Measurements from ENCODE around the gene CLECL1. TPM values are rescaled to one million over a fixed set of nuclear protein-coding genes. Genes with fewer than 3 reads are reported as not detected.
"Not testable (repeated sequence)": the region's sequence is repeated elsewhere in the genome, so short reads cannot be mapped to it uniquely, and the experiment has no call there.

CLECL1 gene
- total and polyA plus RNA-seq, 4 donors: 0.17 to 0.42 (median 0.35) TPM

DNA sequence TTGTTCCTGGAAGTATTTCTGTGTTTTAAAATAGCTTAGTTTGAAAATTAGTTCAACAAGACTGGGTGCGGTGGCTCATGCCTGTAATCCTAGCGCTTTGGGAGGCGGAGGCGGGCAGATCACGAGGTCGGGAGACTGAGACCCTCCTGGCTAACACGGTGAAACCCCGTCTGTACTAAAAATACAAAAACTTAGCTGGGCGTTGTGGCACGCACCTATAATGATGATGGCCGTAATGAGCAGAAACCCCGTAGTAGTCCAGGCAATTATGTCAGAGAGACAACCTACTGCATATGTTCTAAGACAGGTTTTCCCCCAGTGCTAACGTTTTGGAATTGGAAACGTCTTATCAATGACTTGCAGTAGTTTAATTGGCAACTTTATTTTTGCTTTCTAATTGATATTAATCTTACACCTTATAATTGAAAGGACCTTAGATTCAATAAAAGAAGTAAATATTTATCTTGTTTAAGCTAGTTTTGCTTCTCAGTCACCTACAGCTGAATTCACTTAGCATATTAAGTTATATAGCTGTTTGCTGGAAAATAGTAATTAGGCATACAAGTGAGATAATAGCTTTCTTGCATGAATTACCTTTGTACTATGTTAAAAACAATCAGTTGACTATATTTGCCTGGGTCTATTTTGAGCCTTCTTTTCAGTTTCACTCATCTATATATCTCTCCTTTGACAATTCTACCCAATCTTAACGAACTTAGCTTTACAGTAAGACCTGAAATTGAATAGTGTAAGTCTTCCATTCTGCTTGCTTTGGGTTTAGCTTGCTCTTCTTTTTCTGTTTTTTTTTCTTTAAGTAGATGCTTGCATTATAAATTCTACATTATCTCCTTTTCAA lies 15.6 kb downstream of the CLECL1 start:
- Histone ChIP-seq H3K36me3 (ENCODE audit: control insufficient read depth in 4 of 4, insufficient read depth in 3 of 4, low read depth in 1 of 4, low read length in 3 of 4) (no peaks in the 10 kb centered on the region), H3K9ac (ENCODE audit: low read depth in 1 of 2, low read length in 2 of 2) (no peak overlapping the region), H3K9me3 (ENCODE audit: control insufficient read depth in 4 of 4, low read length in 3 of 4) (no peaks in the 10 kb centered on the region), H3K27me3 (ENCODE audit: control insufficient read depth in 4 of 4, insufficient read depth in 4 of 4, low read length in 3 of 4) (peaks cover 0 to 3% (median under 1%) of the 10 kb centered on the region in 4 donors), H3K4me3 (ENCODE audit: low read depth in 1 of 3, low read length in 3 of 3) (no peak overlapping the region), H3K4me1 (ENCODE audit: control insufficient read depth in 4 of 4, insufficient read depth in 4 of 4, low read length in 3 of 4) (no peaks in the 10 kb centered on the region), H3K27ac (ENCODE audit: low read depth in 1 of 2, low read length in 2 of 2) (no peak overlapping the region)
- TF ChIP-seq, protein P1, sequence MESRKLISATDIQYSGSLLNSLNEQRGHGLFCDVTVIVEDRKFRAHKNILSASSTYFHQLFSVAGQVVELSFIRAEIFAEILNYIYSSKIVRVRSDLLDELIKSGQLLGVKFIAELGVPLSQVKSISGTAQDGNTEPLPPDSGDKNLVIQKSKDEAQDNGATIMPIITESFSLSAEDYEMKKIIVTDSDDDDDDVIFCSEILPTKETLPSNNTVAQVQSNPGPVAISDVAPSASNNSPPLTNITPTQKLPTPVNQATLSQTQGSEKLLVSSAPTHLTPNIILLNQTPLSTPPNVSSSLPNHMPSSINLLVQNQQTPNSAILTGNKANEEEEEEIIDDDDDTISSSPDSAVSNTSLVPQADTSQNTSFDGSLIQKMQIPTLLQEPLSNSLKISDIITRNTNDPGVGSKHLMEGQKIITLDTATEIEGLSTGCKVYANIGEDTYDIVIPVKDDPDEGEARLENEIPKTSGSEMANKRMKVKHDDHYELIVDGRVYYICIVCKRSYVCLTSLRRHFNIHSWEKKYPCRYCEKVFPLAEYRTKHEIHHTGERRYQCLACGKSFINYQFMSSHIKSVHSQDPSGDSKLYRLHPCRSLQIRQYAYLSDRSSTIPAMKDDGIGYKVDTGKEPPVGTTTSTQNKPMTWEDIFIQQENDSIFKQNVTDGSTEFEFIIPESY (IDR thresholded peaks at IDR 0.05): no peak
- TF ChIP-seq YY1 (IDR thresholded peaks at IDR 0.05) (no peak), GABPA (IDR thresholded peaks at IDR 0.05 in 1 of 2, conservative IDR thresholded peaks at IDR 0.05 in 1 of 2) (no peak), NR2F2 (IDR thresholded peaks at IDR 0.05) (no peak), TAF1 (conservative IDR thresholded peaks at IDR 0.05) (no peak), RXRA (IDR thresholded peaks at IDR 0.05) (no peak), RAD21 (IDR thresholded peaks at IDR 0.05) (no peak), HNF4G (IDR thresholded peaks at IDR 0.05) (no peak), JUND (IDR thresholded peaks at IDR 0.05) (no peak), FOXA1 (IDR thresholded peaks at IDR 0.05) (no peak), FOXA2 (IDR thresholded peaks at IDR 0.05) (no peak), SP1 (IDR thresholded peaks at IDR 0.05) (no peak), HNF4A (conservative IDR thresholded peaks at IDR 0.05) (no peak)
- TF ChIP-seq, protein P2, sequence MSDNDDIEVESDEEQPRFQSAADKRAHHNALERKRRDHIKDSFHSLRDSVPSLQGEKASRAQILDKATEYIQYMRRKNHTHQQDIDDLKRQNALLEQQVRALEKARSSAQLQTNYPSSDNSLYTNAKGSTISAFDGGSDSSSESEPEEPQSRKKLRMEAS (IDR thresholded peaks at IDR 0.05): no peak
- TF ChIP-seq, protein P3, sequence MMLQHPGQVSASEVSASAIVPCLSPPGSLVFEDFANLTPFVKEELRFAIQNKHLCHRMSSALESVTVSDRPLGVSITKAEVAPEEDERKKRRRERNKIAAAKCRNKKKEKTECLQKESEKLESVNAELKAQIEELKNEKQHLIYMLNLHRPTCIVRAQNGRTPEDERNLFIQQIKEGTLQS (IDR thresholded peaks at IDR 0.05): no peak
- TF ChIP-seq, protein P4, sequence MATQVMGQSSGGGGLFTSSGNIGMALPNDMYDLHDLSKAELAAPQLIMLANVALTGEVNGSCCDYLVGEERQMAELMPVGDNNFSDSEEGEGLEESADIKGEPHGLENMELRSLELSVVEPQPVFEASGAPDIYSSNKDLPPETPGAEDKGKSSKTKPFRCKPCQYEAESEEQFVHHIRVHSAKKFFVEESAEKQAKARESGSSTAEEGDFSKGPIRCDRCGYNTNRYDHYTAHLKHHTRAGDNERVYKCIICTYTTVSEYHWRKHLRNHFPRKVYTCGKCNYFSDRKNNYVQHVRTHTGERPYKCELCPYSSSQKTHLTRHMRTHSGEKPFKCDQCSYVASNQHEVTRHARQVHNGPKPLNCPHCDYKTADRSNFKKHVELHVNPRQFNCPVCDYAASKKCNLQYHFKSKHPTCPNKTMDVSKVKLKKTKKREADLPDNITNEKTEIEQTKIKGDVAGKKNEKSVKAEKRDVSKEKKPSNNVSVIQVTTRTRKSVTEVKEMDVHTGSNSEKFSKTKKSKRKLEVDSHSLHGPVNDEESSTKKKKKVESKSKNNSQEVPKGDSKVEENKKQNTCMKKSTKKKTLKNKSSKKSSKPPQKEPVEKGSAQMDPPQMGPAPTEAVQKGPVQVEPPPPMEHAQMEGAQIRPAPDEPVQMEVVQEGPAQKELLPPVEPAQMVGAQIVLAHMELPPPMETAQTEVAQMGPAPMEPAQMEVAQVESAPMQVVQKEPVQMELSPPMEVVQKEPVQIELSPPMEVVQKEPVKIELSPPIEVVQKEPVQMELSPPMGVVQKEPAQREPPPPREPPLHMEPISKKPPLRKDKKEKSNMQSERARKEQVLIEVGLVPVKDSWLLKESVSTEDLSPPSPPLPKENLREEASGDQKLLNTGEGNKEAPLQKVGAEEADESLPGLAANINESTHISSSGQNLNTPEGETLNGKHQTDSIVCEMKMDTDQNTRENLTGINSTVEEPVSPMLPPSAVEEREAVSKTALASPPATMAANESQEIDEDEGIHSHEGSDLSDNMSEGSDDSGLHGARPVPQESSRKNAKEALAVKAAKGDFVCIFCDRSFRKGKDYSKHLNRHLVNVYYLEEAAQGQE (IDR thresholded peaks at IDR 0.05): no peak
- TF ChIP-seq, protein P5, sequence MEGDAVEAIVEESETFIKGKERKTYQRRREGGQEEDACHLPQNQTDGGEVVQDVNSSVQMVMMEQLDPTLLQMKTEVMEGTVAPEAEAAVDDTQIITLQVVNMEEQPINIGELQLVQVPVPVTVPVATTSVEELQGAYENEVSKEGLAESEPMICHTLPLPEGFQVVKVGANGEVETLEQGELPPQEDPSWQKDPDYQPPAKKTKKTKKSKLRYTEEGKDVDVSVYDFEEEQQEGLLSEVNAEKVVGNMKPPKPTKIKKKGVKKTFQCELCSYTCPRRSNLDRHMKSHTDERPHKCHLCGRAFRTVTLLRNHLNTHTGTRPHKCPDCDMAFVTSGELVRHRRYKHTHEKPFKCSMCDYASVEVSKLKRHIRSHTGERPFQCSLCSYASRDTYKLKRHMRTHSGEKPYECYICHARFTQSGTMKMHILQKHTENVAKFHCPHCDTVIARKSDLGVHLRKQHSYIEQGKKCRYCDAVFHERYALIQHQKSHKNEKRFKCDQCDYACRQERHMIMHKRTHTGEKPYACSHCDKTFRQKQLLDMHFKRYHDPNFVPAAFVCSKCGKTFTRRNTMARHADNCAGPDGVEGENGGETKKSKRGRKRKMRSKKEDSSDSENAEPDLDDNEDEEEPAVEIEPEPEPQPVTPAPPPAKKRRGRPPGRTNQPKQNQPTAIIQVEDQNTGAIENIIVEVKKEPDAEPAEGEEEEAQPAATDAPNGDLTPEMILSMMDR (IDR thresholded peaks at IDR 0.05; ENCODE audit: low read depth, low read length, missing input control): no peak
- WGBS: 87% methylated on average over 15 of the region's 15 CpGs
- no peak for DNase-seq (ENCODE audit: low spot score)

DNA sequence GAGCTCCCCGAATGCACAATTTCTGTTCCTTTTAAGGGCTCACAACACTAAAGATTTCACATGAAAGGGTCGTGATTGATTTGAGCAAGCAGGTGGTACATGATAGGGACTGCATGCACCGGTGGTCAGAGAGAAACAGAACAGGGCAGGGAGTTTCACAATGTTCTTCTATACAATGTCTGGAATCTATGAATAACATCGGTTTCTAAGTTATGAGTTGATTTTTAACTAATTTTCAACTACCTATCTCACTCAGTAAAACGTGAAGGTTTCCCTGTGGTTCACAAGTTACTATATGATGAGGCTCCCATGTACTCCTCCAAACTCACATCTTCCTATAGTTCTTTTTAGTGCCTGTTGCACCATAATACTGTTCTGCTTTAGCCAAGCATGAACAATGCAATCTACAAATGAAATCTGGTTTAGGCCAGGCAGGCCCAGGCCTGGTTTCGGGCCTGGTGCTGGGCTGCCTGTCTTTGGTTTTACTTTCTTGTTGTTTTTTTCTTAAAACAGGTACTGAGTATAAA lies 19.8 kb downstream of the CLECL1 start:
- not testable (repeated sequence) for H3K4me1 ChIP-seq (ENCODE audit: control insufficient read depth in 4 of 4, insufficient read depth in 4 of 4, low read length in 3 of 4); H3K27ac ChIP-seq (ENCODE audit: low read depth in 1 of 2, low read length in 2 of 2); H3K27me3 ChIP-seq (ENCODE audit: control insufficient read depth in 4 of 4, insufficient read depth in 4 of 4, low read length in 3 of 4); H3K9me3 ChIP-seq (ENCODE audit: control insufficient read depth in 4 of 4, low read length in 3 of 4); H3K9ac ChIP-seq (ENCODE audit: low read depth in 1 of 2, low read length in 2 of 2); H3K4me3 ChIP-seq (ENCODE audit: low read depth in 1 of 3, low read length in 3 of 3); DNase-seq (ENCODE audit: low spot score); H3K36me3 ChIP-seq (ENCODE audit: control insufficient read depth in 4 of 4, insufficient read depth in 3 of 4, low read depth in 1 of 4, low read length in 3 of 4)
- 83% methylated on average over 6 of the region's 6 CpGs for WGBS

Measured in liver (tissue), 9 donors.